Activated naive CD4-positive, alpha-beta T cell treated with anti-CD3 and anti-CD28 coated beads, Interleukin-2, amount 10 ng/mL, durations not matched to agents 5 hours and 36 hours (primary cell): ENCODE measurements around the gene DUSP19. TPM values are rescaled to one million over a fixed set of nuclear protein-coding genes. Genes with fewer than 3 reads are reported as not detected.

Experiments used
- total RNA-seq, 2 experiments: library from RNA; stranded (reverse); gene quantifications; one replicate each; pipeline ENCODE4 v1.2.3, GENCODE V29; 2021

Gene DUSP19, protein sequence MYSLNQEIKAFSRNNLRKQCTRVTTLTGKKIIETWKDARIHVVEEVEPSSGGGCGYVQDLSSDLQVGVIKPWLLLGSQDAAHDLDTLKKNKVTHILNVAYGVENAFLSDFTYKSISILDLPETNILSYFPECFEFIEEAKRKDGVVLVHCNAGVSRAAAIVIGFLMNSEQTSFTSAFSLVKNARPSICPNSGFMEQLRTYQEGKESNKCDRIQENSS
- 1 to 10 TPM in 1 of 2 experiments, under 1 TPM in 1; 0.73 to 1.2 TPM for total RNA-seq

DNA sequence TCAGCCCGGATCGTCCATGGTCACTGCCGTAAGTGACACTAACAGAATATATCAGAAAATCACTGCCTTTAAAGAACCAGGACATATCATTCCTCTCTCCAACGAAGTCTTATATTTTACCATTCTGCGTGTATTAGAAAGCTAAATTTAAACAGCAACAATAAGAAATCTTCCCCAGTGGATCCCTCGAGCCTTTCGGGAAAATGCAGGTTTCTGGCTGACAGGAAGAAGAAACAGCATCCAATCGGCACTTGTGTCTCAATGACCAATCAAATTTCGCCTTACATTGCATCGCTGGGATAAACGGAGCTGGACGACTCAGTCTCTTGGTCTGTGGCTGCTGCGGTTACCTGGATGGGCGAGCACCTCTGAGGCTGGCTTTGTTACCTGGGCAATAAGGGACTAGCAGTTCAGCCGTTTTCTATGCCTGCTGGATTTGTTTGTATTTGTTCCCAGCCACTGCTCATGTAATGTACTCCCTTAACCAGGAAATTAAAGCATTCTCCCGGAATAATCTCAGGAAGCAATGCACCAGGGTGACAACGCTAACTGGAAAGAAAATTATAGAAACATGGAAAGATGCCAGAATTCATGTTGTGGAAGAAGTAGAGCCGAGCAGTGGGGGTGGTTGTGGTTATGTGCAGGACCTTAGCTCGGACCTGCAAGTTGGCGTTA lies at the start of gene DUSP19:
Gene DUSP19, plus strand, starts transcription at position 284 of the 675 bp plus-strand sequence. Its CDS starts 187 bp downstream, at position 471.

DNA sequence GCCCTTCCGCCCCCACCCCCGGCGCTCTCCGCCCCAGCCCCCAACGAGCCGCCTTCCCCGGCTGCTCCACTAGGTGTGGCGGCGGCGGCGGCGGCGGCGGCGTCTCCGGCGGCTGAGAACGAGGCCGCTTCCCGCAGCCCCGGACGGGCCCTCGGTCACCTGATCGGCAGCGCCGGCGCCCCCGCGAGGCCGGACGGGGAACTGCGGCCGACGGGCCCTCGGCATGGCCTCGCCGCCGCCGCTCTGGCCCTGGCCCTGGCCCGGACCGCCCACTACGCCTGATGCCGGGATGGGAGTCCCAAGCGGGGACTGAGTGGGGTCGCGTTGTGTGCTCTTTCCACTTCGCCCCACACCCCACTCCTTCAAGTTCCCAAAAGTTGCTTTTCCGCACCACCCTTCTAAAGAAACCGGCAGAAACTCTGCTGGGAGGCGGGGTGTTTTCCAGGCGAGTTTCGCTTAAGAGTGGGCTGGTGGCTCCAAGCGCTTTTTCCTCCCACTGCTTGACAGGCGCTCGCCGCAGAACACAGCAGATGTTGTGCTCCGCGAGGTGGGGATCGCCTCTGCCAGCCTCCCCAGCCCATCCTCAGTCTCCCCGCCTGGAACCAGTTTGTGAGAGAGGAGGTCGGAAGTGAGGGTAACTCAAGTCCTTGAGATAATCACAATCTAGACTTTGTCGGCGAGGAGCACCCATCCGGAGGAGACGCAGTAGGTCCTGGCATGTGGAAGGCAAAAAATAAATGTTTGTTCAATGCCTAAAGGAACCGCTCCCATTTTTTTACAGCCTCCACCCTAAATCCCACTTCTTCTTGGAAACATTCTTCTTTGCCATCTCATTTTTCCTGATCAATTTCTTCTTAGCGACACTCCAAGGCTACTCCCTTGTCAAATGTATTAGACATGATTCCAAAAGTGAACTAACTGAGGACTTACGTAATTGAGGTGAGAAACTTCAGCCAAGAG lies 39.9 kb upstream of the DUSP19 start, which contains the start of gene NCKAP1:
Gene NCKAP1, minus strand, starts transcription at position 117 of the 960 bp plus-strand sequence. CDS start 358 bp downstream, outside the sequence.

DNA sequence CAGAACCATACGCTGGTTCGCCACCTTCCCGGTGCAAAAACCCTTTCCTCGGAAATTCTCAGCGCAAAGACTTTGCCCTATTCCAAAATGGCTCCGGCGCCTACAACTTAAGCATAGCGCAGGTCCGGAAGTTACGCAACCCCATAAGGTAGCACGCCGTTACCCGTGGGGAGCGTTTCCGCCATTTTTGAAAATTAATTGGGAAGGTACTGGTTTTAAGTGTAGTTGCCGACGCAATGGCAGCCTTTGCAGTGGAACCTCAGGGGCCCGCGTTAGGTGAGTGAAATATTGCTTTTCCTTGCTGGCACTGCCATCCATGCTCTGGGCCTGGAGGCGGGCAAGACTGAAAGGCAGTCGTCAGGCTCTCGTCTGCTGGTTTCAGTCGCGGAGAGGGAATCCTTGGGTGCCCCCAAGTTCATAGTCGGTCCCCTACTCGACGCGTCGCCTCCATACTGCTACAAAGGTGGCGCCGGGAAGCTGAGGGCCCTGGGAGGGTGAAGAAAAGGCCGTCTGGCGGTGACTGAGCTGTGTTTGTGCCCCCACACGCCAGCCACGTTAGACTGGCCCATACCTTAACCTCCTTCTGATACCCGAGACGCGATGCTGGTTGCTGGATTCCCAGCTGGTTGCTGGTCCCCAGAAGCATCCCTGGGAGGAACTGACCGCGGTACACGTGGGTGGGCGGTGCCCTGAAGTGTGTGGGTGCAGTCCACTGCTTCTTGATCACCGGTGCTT lies 45.8 kb downstream of the DUSP19 start, which contains the start of gene NUP35:
Gene NUP35, plus strand, starts transcription at position 222 of the 735 bp plus-strand sequence. Its CDS starts 15 bp downstream, at position 237.

Other genes starting within 250 kb of the DUSP19 start
- gene FRZB, start 212.1 kb upstream of the DUSP19 start, total RNA-seq = not detected
- under 1 TPM; 0.15 to 0.48 TPM for gene NCKAP1, start 40.3 kb upstream of the DUSP19 start, total RNA-seq
- 10 to 100 TPM; 12.2 to 12.7 TPM for gene NUP35, start 45.7 kb downstream of the DUSP19 start, total RNA-seq